Hematopoietic multipotent progenitor cell treated with erythropoietin and hydrocortisone succinate and interleukin-3 and kit ligand, for 15 days (in vitro differentiated cells): Measurements from ENCODE around the gene GUCA1A.
"Not testable (repeated sequence)": the region's sequence is repeated elsewhere in the genome, so short reads cannot be mapped to it uniquely, and the experiment has no call there.

ENCODE experiments used
- DNase-seq: peaks from one replicate; pipeline ENCODE4 v3.0.0-alpha.2; 2015; ENCODE audit warnings: low spot score

Gene GUCA1A

GRCh38 chr6:42147138-42147562 lies 26.0 kb upstream of the GUCA1A start:
- no peak for DNase-seq

GRCh38 chr6:42148058-42148457 lies 25.1 kb upstream of the GUCA1A start:
- DNase-seq = no peak

- DNase-seq = no peak
Measured at GRCh38 chr6:42150254-42150653, 22.9 kb upstream of the GUCA1A start.

GRCh38 chr6:42152024-42152423 lies 21.1 kb upstream of the GUCA1A start:
- DNase-seq = no peak

GRCh38 chr6:42152528-42153213 lies 20.5 kb upstream of the GUCA1A start:
- DNase-seq = not testable (repeated sequence)

GRCh38 chr6:42153921-42154320 lies 19.2 kb upstream of the GUCA1A start:
- no peak for DNase-seq

- DNase-seq = no peak
Measured at GRCh38 chr6:42154461-42155209, 18.5 kb upstream of the GUCA1A start.

- DNase-seq = no peak
Measured at GRCh38 chr6:42155293-42155692, 17.9 kb upstream of the GUCA1A start.

GRCh38 chr6:42156638-42157037 lies 16.5 kb upstream of the GUCA1A start:
- DNase-seq = no peak

GRCh38 chr6:42158011-42158410 lies 15.2 kb upstream of the GUCA1A start:
- DNase-seq = no peak

- DNase-seq = no peak
Measured at GRCh38 chr6:42158631-42159030, 14.5 kb upstream of the GUCA1A start.

GRCh38 chr6:42159431-42160024 lies 13.6 kb upstream of the GUCA1A start:
- DNase-seq = no peak

GRCh38 chr6:42162384-42162783 lies 10.8 kb upstream of the GUCA1A start:
- no peak for DNase-seq

- DNase-seq = no peak
Measured at GRCh38 chr6:42162812-42163211, 10.4 kb upstream of the GUCA1A start.

GRCh38 chr6:42163981-42164380 lies 9.2 kb upstream of the GUCA1A start:
- DNase-seq = no peak

GRCh38 chr6:42165016-42165415 lies 8.1 kb upstream of the GUCA1A start:
- no peak for DNase-seq

GRCh38 chr6:42166444-42167141 lies 6.6 kb upstream of the GUCA1A start:
- DNase-seq = peak; percentile 79

- DNase-seq = no peak
Measured at GRCh38 chr6:42168650-42169049, 4.5 kb upstream of the GUCA1A start.

- DNase-seq = not testable (repeated sequence)
Measured at GRCh38 chr6:42169780-42170179, 3.4 kb upstream of the GUCA1A start.

GRCh38 chr6:42171813-42172581 lies 1.2 kb upstream of the GUCA1A start:
- DNase-seq = no peak

GRCh38 chr6:42175860-42176259 lies 2.7 kb downstream of the GUCA1A start:
- DNase-seq = no peak

- DNase-seq = no peak
Measured at GRCh38 chr6:42176981-42177380, 3.8 kb downstream of the GUCA1A start.
